HEK293T (cell line): ENCODE results near the gene IL15RA.

Source experiments
- CTCF ChIA-PET: fragments of 350-600 bp; formaldehyde crosslinking; extraction: SDS; loops from one replicate; lab custom pipeline; 2021; ENCODE audit warnings: antibody characterized with exemption, inconsistent platforms; lab: Yijun Ruan, JAX
- POLR2A ChIA-PET: fragments of 350-600 bp; formaldehyde crosslinking; extraction: SDS; loops from one replicate; lab custom pipeline; 2020; ENCODE audit warnings: antibody characterized with exemption, inconsistent platforms; lab: Yijun Ruan, JAX
- DNase-seq: peaks from one replicate; pipeline ENCODE4 v3.0.0; 2012; ENCODE audit warnings: mixed read lengths; ENCODE audit errors: extremely low spot score
- ARNT ChIP-seq: fragments of 450-650 bp; IDR thresholded peaks from 2 replicates; pipeline ENCODE4 v1.6.1; 2017; ENCODE audit warnings: mild to moderate bottlenecking
- BHLHE40 ChIP-seq: fragments of 450-650 bp; IDR thresholded peaks from 2 replicates; pipeline ENCODE4 v1.6.1; 2016; ENCODE audit warnings: mild to moderate bottlenecking, moderate library complexity, borderline replicate concordance
- CTBP1 ChIP-seq: fragments of 450-650 bp; IDR thresholded peaks from 2 replicates; pipeline ENCODE4 v1.6.1; 2016; ENCODE audit warnings: borderline replicate concordance
- ELF4 ChIP-seq: fragments of 450-650 bp; IDR thresholded peaks from 2 replicates; pipeline ENCODE4 v1.6.1; 2017; ENCODE audit warnings: antibody characterized with exemption
- FOXA1 ChIP-seq: fragments of 450-650 bp; IDR thresholded peaks from 2 replicates; pipeline ENCODE4 v1.6.1; 2016; ENCODE audit warnings: mild to moderate bottlenecking
- FOXK2 ChIP-seq: fragments of 450-650 bp; IDR thresholded peaks from 2 replicates; pipeline ENCODE4 v1.6.1; 2016; ENCODE audit warnings: mild to moderate bottlenecking
- FOXM1 ChIP-seq: fragments of 450-650 bp; IDR thresholded peaks from 2 replicates; pipeline ENCODE4 v1.6.1; 2017; ENCODE audit warnings: mild to moderate bottlenecking, borderline replicate concordance
- HDGF ChIP-seq: fragments of 450-650 bp; IDR thresholded peaks from 2 replicates; pipeline ENCODE4 v1.6.1; 2017; ENCODE audit warnings: antibody characterized with exemption, borderline replicate concordance
- L3MBTL2 ChIP-seq: fragments of 450-650 bp; conservative IDR thresholded peaks from 2 replicates; pipeline ENCODE4 v1.6.1; 2016; ENCODE audit warnings: mild to moderate bottlenecking
- LEF1 ChIP-seq: fragments of 450-650 bp; IDR thresholded peaks from 2 replicates; pipeline ENCODE4 v1.6.1; 2017; ENCODE audit warnings: mild to moderate bottlenecking, borderline replicate concordance
- NFRKB ChIP-seq: fragments of 450-650 bp; IDR thresholded peaks from 2 replicates; pipeline ENCODE4 v1.6.1; 2016; ENCODE audit warnings: mild to moderate bottlenecking, moderate library complexity
- SP1 ChIP-seq: fragments of 450-650 bp; IDR thresholded peaks from 2 replicates; pipeline ENCODE4 v1.6.1; 2017
- SUZ12 ChIP-seq: fragments of 450-650 bp; IDR thresholded peaks from 2 replicates; pipeline ENCODE4 v1.6.1; 2016; ENCODE audit warnings: mild to moderate bottlenecking
- TARDBP ChIP-seq: fragments of 450-650 bp; IDR thresholded peaks from 2 replicates; pipeline ENCODE4 v1.6.1; 2016
- ZNF384 ChIP-seq: fragments of 450-650 bp; IDR thresholded peaks from 2 replicates; pipeline ENCODE4 v1.6.1; 2016
- TF ChIP-seq, protein P1 (sequence below): fragments of 450-650 bp; IDR thresholded peaks from 2 replicates; pipeline ENCODE4 v1.6.1; 2016

The IL15RA gene

DNA sequence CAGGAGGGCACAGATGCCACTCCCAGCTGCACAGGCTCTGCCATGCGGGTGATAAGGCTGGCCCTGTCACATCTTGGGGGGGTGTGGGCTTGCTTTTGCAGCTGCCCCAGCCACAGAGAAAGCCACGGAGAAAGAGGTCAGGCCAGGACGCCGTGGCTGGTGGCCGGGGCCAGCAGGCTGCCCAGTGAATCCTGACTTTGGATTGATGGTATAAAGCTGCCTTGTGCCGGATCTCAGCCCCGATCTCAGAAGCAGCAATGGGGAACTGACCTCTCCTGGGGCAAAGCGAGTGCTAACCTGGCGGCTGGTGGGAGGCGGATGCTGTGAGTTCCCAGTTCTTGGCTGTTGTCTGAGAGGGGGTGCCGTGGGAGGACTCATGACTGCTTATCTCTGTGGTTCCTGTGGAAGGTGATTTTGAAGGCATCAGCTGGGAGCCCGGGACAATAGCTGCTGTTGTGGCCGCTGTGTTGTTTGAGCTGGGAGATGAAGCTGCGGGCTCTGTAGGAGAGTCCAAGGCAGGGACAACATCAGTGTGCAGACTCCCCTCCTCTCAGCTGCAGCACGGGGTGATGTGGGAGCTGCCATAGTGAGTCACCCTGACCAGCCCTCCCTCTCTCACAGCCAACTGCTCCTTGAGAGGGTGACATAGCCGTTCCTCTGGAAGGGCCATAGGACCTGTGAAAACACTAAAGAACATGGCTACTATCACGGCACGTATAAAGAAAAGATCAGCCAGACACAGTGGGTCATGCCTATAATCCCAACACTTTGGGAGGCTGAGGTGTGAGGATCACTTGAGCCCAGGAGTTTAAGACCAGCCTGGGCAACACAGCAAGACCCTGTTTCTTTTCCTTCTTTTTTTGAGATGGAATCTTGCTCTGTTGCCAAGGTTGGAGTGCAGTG lies 17.0 kb downstream of the IL15RA start:
- no peak for DNase-seq
- ChIA-PET CTCF (no interaction called here), POLR2A (no interaction called here)
- TF ChIP-seq L3MBTL2 = no peak
- no peak for TF ChIP-seq ARNT
- TF ChIP-seq ELF4 = no peak
- no peak for TF ChIP-seq FOXM1
- TF ChIP-seq FOXA1 = no peak
- no peak for TF ChIP-seq ZNF384
- TF ChIP-seq TARDBP = no peak
- TF ChIP-seq, protein P1, sequence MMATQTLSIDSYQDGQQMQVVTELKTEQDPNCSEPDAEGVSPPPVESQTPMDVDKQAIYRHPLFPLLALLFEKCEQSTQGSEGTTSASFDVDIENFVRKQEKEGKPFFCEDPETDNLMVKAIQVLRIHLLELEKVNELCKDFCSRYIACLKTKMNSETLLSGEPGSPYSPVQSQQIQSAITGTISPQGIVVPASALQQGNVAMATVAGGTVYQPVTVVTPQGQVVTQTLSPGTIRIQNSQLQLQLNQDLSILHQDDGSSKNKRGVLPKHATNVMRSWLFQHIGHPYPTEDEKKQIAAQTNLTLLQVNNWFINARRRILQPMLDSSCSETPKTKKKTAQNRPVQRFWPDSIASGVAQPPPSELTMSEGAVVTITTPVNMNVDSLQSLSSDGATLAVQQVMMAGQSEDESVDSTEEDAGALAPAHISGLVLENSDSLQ = no peak
- no peak for TF ChIP-seq SUZ12
- no peak for TF ChIP-seq SP1
- no peak for TF ChIP-seq FOXK2

DNA sequence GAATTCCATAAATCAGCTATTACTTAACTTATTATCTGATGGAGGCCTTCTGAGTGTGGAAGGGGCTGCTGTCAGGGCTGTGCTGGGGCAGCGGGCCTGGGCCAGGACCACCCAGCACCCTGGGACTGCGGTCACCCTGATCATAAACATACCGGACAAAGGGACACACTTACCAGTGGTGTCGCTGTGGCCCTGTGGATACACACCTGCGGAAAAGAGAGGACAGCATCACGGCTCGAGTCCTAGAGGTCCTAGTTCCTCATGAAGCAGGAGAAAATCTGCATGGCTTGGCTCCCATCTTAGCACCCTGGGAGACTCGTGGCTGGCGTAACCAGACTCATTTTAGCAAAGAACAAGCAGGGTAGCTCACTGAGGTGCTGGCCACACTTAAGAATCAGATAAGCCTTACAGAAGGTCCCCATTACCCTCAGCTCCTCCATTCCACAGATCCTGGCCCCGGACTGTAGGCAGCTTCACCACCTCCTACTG lies 17.7 kb downstream of the IL15RA start:
- CTCF ChIA-PET = interaction anchor here (0.8 to 1.1 kb wide), 2 partner anchors 54 to 127 kb away, joined by 3 read pairs; no protein-coding TSS in a partner anchor
- TF ChIP-seq ZNF384 (no peak), FOXA1 (no peak), ELF4 (no peak), FOXK2 (no peak), BHLHE40 (no peak), SP1 (no peak), L3MBTL2 (no peak), FOXM1 (no peak), SUZ12 (no peak), LEF1 (no peak), NFRKB (no peak), ARNT (no peak)
- TF ChIP-seq, protein P1 = no peak
- POLR2A ChIA-PET = no interaction called here
- DNase-seq = no peak

- ChIA-PET CTCF (interaction anchor here (0.8 to 1.1 kb wide), 2 partner anchors 54 to 127 kb away, joined by 3 read pairs; no protein-coding TSS in a partner anchor), POLR2A (no interaction called here)
- DNase-seq = no peak
- TF ChIP-seq ZNF384 (no peak), ARNT (no peak), NFRKB (no peak), LEF1 (no peak), BHLHE40 (no peak), HDGF (no peak), CTBP1 (no peak)
Observed at GRCh38 chr10:5959142-5959541, 18.2 kb downstream of the IL15RA start.

DNA sequence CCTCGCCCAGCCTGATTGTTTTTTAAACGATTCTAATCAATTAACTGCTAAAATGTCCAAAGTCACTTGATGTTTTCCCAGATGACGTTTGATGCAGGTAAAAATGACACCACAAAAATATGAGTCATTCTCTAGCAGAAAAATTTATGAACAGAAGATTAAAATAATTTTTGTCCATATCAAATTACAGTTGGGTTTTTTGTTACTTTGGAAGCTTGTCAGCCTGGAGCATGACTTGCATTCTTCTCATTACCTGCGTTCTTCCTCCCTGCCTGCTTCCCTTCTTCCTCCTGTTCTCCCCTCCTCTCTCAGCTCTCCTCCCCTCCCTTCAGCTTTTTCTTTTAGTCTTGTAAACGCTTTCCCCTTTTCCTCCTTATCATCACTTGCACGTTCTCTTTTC lies 18.7 kb downstream of the IL15RA start:
- CTCF ChIA-PET = interaction anchor here (0.8 to 1.1 kb wide), 2 partner anchors 55 to 128 kb away, joined by 3 read pairs; no protein-coding TSS in a partner anchor
- no peak for TF ChIP-seq NFRKB
- POLR2A ChIA-PET = no interaction called here
- DNase-seq = no peak

GRCh38 chr10:5958077-5958476 lies 19.3 kb downstream of the IL15RA start:
- no peak for DNase-seq
- ChIA-PET POLR2A (no interaction called here), CTCF (no interaction called here)
- no peak for TF ChIP-seq FOXA1
- TF ChIP-seq HDGF = no peak
- no peak for TF ChIP-seq CTBP1
- no peak for TF ChIP-seq TARDBP
- no peak for TF ChIP-seq ARNT
- no peak for TF ChIP-seq NFRKB
- no peak for TF ChIP-seq FOXK2
- TF ChIP-seq SP1 = no peak
- no peak for TF ChIP-seq FOXM1
- TF ChIP-seq ZNF384 = no peak
- no peak for TF ChIP-seq ELF4
- no peak for TF ChIP-seq LEF1
- no peak for TF ChIP-seq SUZ12
- no peak for TF ChIP-seq L3MBTL2

DNA sequence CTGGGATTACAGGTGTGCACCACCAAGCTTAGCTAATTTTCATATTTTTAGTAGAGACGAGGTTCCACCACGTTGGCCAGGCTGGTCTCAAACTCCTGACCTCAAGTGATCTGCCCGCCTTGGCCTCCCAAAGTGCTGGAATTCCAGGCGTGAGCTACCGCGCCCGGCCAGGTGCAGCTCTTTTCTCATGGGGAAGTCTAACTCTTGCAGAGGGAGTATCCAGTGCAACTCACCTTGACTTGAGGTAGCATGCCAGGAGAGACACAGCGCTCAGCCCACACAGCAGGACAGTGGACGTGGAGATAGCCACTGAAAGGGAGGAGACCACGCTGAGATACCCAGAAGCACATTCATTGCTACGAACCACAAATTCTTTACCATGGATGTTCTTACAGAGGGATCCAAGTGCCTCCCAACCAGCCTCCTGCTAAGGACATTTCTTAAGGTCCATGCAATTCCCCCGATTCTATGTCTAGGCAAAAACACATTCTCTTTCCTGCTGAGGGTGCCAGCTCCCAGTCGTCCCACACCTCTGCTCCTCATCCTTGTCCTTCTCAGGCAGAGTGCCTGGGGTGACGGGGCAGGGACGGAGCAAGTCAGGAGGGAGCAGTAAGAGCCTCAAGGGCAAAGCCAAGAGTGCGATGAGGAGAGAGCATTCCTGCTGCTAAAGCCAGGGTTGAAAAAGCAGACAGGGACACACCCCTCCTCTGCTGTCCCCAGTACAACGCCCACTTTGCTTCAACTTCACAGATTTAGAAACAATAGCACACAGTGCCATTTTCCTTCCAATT lies 21.0 kb downstream of the IL15RA start:
- ChIA-PET POLR2A (no interaction called here), CTCF (interaction anchor here (0.6 to 0.7 kb wide), 2 partner anchors 15 to 92 kb away, joined by 3 to 4 read pairs; no protein-coding TSS in a partner anchor)
- no peak for TF ChIP-seq BHLHE40
- TF ChIP-seq ELF4 = no peak
- no peak for TF ChIP-seq TARDBP
- TF ChIP-seq FOXK2 = no peak
- no peak for TF ChIP-seq FOXM1
- no peak for TF ChIP-seq SUZ12
- TF ChIP-seq, protein P1 = no peak
- no peak for TF ChIP-seq CTBP1
- no peak for TF ChIP-seq L3MBTL2
- TF ChIP-seq ARNT = no peak
- TF ChIP-seq HDGF = no peak
- no peak for DNase-seq
